Retina (tissue), 1 donor: ENCODE data around the gene AHI1.
"Not testable (repeated sequence)": the region's sequence is repeated elsewhere in the genome, so short reads cannot be mapped to it uniquely, and the experiment has no call there.

Experiments
- DNase-seq: peaks from one replicate; pipeline ENCODE4 v3.0.0-alpha.2; 2016

AHI1 gene

GRCh38 chr6:135256866-135257265 lies 240.7 kb downstream of the AHI1 start:
- DNase-seq = no peak

GRCh38 chr6:135254471-135254870 lies 243.1 kb downstream of the AHI1 start:
- DNase-seq = no peak

DNA sequence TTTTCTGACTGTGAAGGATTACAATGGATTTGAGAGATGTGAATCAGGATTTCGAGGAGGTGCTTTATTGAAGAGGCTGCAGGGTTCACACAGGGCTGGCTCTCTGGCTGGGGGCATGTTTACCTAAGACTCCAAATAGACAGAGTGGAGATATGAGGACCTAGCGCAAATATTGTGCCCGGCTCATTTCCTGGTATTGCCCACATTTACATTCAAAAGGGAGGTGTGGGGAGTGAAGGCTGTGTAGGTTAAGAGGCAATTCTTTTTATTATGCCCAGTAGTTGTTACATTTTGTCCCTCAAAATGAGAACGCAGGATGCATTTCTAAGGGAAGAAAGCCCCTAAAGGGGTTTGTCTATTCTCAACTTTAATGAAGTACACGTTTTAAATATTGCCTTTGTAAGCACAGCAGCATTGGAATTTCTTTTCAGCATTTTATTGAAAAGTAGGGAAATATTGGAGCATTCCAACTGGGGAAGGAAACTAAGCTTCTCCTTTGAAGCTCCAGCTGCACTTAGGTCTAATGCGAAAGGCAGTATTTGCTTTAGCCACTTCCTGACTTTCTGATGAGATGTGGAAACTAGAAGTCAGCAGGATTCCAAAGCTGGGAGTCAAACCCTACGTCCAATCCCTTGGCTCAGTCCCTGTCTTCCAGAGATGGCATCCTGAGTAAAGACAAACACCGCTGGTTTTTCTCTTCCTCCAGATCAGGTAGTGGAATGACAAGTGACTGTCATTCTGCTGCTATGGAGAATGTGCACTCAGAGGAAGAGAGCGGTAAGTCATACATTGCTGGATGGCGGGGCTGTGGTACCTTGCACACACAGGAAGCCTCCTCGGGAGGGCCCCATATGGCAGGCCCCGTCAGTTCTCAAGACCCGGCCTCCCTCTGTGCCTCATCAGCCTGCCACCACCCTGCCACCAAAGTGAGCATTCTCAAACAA lies 245.8 kb downstream of the AHI1 start:
- peak; percentile 47 for DNase-seq

- peak; percentile 85 for DNase-seq
Measured at GRCh38 chr6:135250751-135251497, 246.6 kb downstream of the AHI1 start.

- DNase-seq = no peak
Measured at GRCh38 chr6:135250234-135250633, 247.3 kb downstream of the AHI1 start.

- not testable (repeated sequence) for DNase-seq
Measured at GRCh38 chr6:135246412-135247012, 251.0 kb downstream of the AHI1 start.

DNA sequence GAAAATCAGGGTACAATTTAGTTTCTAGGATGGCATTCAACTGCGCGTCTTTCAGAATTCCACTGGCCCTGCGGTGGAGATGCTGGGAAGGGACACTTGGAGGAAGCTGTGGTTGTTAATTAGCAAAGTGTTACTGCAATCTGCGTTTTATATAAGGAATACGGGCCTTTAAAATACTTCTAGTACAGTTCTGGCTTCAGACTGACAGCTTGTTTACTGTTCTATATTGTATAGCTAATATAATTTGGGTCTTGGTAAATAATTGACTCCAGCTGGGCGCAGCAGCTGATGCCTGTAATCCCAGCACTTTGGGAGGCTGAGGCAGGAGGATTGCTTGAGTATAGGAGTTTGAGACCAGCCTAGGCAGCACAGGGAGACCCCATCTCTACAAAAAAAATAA lies 252.7 kb downstream of the AHI1 start:
- no peak for DNase-seq

- DNase-seq = no peak
Measured at GRCh38 chr6:135243871-135244796, 253.4 kb downstream of the AHI1 start.

DNA sequence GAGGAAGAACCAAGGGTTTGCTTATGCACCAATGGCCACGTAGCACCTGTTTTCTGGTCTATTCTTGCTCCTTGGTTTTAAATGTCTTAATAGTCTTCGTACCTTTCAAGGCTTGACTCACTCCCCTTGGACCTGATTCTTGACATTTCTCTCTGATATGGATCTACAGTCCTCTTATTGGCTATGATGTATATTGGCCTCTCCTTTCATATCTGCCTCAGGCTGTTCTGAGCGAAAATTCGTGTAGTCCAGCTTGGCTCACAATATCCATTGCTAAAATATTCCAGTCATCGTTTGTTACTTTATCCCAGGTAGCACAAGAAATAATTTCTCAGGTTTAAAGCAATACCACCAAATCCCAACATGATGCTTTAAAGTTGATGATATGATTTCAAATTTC lies 256.8 kb downstream of the AHI1 start:
- DNase-seq = no peak

- no peak for DNase-seq
Measured at GRCh38 chr6:135236732-135237131, 260.8 kb downstream of the AHI1 start.

DNA sequence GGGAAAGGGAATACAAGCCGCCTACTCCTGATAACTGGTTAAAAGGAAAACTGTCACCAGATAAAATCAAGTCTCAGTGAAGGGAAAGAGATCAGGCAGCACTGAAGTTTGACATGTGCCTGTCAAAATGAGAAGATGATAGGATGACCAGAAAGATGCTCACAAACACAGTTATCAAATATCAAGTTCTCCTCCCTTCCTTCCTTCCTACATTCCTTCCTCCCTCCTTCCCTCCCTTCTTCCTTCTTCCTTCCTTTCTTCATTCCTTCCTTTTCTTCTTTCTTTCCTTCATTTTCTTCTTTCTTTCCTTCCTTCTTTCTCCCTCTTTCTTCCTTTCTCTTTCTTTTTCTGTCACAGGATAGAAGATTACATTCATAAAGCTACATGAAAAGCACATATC lies 261.2 kb downstream of the AHI1 start:
- DNase-seq = no peak

DNA sequence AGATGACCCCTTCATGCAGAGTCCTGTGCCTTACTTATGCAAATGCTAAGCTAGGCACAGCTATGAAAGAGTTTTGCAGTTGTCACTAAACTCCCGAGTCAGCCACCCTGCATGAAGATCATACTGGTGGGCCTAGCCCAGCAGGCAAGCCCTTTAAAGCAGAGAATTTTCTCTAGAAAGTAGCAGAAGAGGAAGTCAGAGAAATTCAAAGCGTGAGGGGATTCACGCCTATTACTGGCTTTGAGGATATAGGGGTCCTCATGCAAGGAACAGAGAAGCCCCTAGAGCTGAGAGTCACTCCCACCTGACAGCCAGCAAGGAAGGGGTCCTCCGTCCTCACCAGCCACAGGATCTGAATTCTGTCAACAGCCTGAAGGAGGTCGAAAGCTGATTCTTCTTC lies 261.8 kb downstream of the AHI1 start:
- no peak for DNase-seq

DNA sequence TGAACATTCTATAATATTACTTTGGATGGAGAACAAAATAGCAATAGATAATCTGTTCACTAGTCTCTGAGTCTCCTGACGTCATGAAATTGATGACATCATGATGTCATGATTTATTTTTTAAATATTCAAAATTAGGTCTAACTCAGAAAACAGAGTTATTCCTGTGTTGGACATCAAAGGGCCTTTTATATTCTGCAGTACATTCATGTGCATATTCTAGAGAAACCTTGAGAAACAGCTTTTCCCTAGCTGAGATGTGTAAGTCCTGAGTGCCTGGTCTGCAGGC lies 263.1 kb downstream of the AHI1 start:
- DNase-seq = no peak

DNA sequence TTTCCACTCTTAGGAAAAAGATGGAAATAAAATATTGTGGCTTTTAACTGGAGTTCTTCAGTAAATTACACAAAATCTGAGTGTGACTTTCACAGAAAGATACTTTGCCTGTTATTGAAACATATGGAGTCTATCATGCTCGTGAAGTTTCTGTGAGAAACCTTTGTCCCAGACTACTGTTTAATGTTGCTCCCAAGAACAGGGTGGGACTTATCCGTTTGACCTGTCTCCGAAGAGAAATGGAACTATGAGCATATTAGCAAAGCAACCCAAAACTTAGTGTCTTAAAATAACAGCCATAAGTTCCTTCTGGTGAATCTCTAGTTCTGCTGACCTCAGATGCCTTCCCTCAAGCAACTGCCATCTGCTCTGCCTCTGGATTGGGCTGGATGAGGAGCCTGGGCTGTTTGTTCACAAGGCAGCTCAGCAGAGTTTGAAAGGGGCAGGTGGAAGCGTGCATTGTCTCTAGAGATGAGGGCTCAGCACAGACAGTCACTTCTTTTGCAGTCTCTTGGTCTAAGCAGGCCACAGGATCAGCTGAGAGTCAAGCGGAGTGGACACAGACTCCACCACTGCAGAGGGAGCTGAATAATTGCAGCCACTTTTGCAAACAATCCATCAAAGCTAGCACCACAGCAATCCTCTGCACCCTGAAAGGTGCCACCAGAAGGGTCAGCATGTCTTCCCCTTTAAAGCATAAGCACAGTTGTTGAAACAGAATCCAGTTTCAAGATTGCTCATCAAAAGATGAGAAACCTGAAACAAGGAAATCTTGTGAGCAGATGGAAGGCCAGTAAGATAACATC lies 263.7 kb downstream of the AHI1 start:
- DNase-seq = peak; percentile 33
